ENCODE results near the gene ASCL1.

The ASCL1 gene

DNA sequence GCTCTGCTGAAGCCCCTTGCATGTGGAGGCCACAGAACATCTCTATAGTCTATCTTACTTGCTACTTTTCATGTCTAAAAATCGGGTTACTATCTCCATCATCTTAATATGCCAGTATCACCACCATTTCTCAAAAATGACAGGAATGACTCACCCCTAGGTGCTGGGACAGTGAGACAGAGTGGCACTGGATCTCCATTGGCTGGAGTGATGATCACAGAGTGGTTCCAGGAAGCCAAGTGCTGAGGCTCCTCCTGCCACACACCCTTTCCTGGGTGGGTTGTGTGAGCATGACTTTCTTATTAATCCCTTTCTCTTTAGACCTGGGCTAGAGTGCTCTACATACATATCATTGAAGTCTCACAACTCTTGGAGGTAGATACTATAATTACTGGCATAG is 3.3 kb upstream of the ASCL1 start:
- no peaks in the 10 kb centered on the region for H3F3A ChIP-seq (ENCODE audit: insufficient read depth)
- H4K20me1 ChIP-seq (ENCODE audit: low read depth, low read length) = no peaks in the 10 kb centered on the region
- no peaks in the 10 kb centered on the region for H3K27me3 ChIP-seq (ENCODE audit: low read length)

DNA sequence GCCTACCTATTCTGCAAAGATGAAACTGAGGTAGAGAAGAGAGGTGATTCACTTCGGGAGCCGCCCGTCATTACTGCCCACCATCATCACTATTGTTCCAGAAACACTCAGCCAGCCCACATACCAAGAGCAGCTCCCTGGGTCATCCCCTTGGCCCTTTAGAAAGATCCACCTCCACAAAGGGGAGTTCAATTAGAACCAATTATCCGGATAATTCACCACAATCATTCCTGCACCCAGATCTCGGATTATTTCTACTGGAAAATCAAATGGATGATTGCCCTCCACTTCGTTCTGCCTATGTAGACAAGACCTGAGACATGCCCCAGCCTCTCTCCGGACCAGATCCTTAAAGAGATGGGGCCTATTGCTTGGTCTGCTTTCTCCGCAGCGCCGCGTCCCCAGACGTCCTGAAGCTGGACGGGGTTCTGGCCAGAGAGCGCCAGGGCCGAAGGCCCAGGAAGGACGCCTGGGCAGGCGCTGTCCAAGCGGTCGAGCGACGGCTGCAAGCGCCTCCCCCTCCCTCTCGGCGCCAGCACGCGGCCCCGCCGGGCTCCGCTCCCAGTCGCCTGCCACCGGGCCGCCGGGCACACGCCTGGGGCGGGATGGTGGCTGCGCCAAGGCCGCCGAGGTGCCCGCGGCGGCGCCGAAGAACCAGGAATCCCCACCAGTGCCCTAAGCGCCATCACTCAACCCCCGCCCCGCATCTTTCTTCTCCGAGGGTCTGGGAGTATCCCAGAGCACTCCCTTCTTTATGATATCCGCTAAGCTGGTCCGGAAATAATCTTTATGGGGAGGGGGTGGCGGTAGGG is 1.3 kb upstream of the ASCL1 start:
- no peaks in the 10 kb centered on the region for H3K27me3 ChIP-seq (ENCODE audit: low read length)
- no peak overlapping the region for H2AFZ ChIP-seq (ENCODE audit: low read depth, low read length, severe bottlenecking)
- no peak overlapping the region for H3K4me3 ChIP-seq (ENCODE audit: insufficient read depth, low read length, poor library complexity, severe bottlenecking)
- H3K79me2 ChIP-seq (ENCODE audit: insufficient read depth, low read length) = no peaks in the 10 kb centered on the region
- no peak overlapping the region for H3K27ac ChIP-seq (ENCODE audit: low read depth, low read length)
- H3K9me2 ChIP-seq (replicated peaks; ENCODE audit: insufficient read depth, low read length) = no peaks in the 10 kb centered on the region
- no peaks in the 10 kb centered on the region for H4K20me1 ChIP-seq (ENCODE audit: low read depth, low read length)
- no peaks in the 10 kb centered on the region for H3K9me3 ChIP-seq (ENCODE audit: insufficient read depth, low read length)
- no peak overlapping the region for H3K4me2 ChIP-seq (ENCODE audit: low read depth, low read length, poor library complexity, severe bottlenecking)
- no peaks in the 10 kb centered on the region for H3K36me3 ChIP-seq (ENCODE audit: low read length)
- TF ChIP-seq, protein P1, sequence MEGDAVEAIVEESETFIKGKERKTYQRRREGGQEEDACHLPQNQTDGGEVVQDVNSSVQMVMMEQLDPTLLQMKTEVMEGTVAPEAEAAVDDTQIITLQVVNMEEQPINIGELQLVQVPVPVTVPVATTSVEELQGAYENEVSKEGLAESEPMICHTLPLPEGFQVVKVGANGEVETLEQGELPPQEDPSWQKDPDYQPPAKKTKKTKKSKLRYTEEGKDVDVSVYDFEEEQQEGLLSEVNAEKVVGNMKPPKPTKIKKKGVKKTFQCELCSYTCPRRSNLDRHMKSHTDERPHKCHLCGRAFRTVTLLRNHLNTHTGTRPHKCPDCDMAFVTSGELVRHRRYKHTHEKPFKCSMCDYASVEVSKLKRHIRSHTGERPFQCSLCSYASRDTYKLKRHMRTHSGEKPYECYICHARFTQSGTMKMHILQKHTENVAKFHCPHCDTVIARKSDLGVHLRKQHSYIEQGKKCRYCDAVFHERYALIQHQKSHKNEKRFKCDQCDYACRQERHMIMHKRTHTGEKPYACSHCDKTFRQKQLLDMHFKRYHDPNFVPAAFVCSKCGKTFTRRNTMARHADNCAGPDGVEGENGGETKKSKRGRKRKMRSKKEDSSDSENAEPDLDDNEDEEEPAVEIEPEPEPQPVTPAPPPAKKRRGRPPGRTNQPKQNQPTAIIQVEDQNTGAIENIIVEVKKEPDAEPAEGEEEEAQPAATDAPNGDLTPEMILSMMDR (IDR thresholded peaks at IDR 0.05; ENCODE audit: insufficient read depth, low read length, poor library complexity, severe bottlenecking) = no peak
- TF ChIP-seq EZH2phosphoT487 (conservative IDR thresholded peaks at IDR 0.05; ENCODE audit: low read length) = no peak
- no peak overlapping the region for H3K9ac ChIP-seq (ENCODE audit: low read length)
- H3F3A ChIP-seq (ENCODE audit: insufficient read depth) = no peaks in the 10 kb centered on the region

More for the DNA sequence above, 3.3 kb upstream of the ASCL1 start:
- Histone ChIP-seq H3K79me2 (ENCODE audit: insufficient read depth, low read length) (no peaks in the 10 kb centered on the region), H3K4me3 (ENCODE audit: insufficient read depth, low read length, poor library complexity, severe bottlenecking) (no peak overlapping the region), H3K27ac (ENCODE audit: low read depth, low read length) (no peak overlapping the region), H3K9me2 (replicated peaks; ENCODE audit: insufficient read depth, low read length) (no peaks in the 10 kb centered on the region), H3K4me2 (ENCODE audit: low read depth, low read length, poor library complexity, severe bottlenecking) (no peak overlapping the region), H3K36me3 (ENCODE audit: low read length) (no peaks in the 10 kb centered on the region), H2AFZ (ENCODE audit: low read depth, low read length, severe bottlenecking) (no peak overlapping the region), H3K9me3 (ENCODE audit: insufficient read depth, low read length) (no peaks in the 10 kb centered on the region), H3K9ac (ENCODE audit: low read length) (no peak overlapping the region)
- TF ChIP-seq, protein P1 (IDR thresholded peaks at IDR 0.05; ENCODE audit: insufficient read depth, low read length, poor library complexity, severe bottlenecking) = no peak
- TF ChIP-seq EZH2phosphoT487 (conservative IDR thresholded peaks at IDR 0.05; ENCODE audit: low read length) = no peak

DNA sequence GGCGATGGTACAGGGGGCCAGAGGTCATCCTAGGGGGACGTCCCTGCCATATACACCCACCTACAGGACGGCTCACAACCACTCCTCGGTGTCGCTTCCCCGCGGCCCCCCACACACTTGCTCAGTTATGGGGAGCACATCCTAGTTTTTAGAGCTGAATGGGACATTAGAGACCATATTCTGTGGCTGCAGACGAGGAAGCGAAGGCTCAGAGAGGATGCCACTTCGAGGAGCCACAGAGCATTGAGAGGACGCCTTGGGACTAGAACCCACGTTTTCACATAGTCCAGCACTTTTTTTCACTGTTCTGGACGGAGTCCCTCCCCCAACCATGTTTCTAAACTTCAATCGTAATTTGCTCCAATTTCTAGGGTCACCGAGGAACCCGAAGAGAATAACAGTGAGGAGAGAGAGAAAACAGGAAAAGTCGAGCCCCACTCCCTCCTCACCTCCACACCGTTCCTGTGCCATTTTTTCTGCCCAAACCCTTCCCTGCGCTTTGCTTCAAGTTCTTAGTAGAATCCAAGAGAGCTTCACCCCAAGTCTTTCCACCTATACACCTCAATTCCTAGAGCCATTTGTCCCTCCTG is 641 bp upstream of the ASCL1 start:
- H3F3A ChIP-seq (ENCODE audit: insufficient read depth) = no peaks in the 10 kb centered on the region
- H3K36me3 ChIP-seq (ENCODE audit: low read length) = no peaks in the 10 kb centered on the region
- H3K4me3 ChIP-seq (ENCODE audit: insufficient read depth, low read length, poor library complexity, severe bottlenecking) = no peak overlapping the region
- no peak for TF ChIP-seq EZH2phosphoT487 (conservative IDR thresholded peaks at IDR 0.05; ENCODE audit: low read length)
- TF ChIP-seq, protein P1 (IDR thresholded peaks at IDR 0.05; ENCODE audit: insufficient read depth, low read length, poor library complexity, severe bottlenecking) = no peak
- H2AFZ ChIP-seq (ENCODE audit: low read depth, low read length, severe bottlenecking) = no peak overlapping the region
- H3K27me3 ChIP-seq (ENCODE audit: low read length) = no peaks in the 10 kb centered on the region
- H3K9me3 ChIP-seq (ENCODE audit: insufficient read depth, low read length) = no peaks in the 10 kb centered on the region
- H3K4me2 ChIP-seq (ENCODE audit: low read depth, low read length, poor library complexity, severe bottlenecking) = no peak overlapping the region
- H3K79me2 ChIP-seq (ENCODE audit: insufficient read depth, low read length) = no peaks in the 10 kb centered on the region
- H3K9me2 ChIP-seq (replicated peaks; ENCODE audit: insufficient read depth, low read length) = no peaks in the 10 kb centered on the region
- no peak overlapping the region for H3K9ac ChIP-seq (ENCODE audit: low read length)
- H4K20me1 ChIP-seq (ENCODE audit: low read depth, low read length) = no peaks in the 10 kb centered on the region
- no peak overlapping the region for H3K27ac ChIP-seq (ENCODE audit: low read depth, low read length)

Data from SU-DHL-6 (cell line).